Mucosa of rectum (tissue), 2 donors: ENCODE measurements around the gene STON2.

Experiments
- H3K27ac ChIP-seq, 2 donors: one replicate each; pipeline ENCODE4 v1.7.0; 2013; ENCODE audit warnings: inconsistent platforms in 2 of 2, low read depth in 2 of 2, low read length in 2 of 2
- H3K27me3 ChIP-seq, 2 donors: one replicate each; pipeline ENCODE4 v1.7.0; 2013; ENCODE audit warnings: low read length in 2 of 2; ENCODE audit not compliant: control insufficient read depth in 2 of 2, insufficient read depth in 2 of 2
- H3K36me3 ChIP-seq, 2 donors: one replicate each; pipeline ENCODE4 v1.7.0; 2013; ENCODE audit warnings: low read length in 2 of 2; ENCODE audit not compliant: control insufficient read depth in 2 of 2, insufficient read depth in 2 of 2
- H3K4me1 ChIP-seq, 2 donors: one replicate each; pipeline ENCODE4 v1.7.0; 2013; ENCODE audit warnings: low read length in 2 of 2, mild to moderate bottlenecking in 1 of 2; ENCODE audit not compliant: control insufficient read depth in 2 of 2, insufficient read depth in 2 of 2
- H3K4me3 ChIP-seq, 2 donors: one replicate each; pipeline ENCODE4 v1.7.0; 2013; ENCODE audit warnings: low read length in 2 of 2
- H3K9ac ChIP-seq, 2 donors: one replicate each; pipeline ENCODE4 v1.7.0; 2013; ENCODE audit warnings: low read length in 2 of 2, low read depth in 1 of 2, mild to moderate bottlenecking in 1 of 2
- H3K9me3 ChIP-seq, 2 donors: one replicate each; pipeline ENCODE4 v1.7.0; 2013; ENCODE audit warnings: low read length in 2 of 2; ENCODE audit not compliant: control insufficient read depth in 2 of 2
- donor health status: healthy.
- donor health status: Normal muscosa, but diverticular disease.

The STON2 gene

DNA sequence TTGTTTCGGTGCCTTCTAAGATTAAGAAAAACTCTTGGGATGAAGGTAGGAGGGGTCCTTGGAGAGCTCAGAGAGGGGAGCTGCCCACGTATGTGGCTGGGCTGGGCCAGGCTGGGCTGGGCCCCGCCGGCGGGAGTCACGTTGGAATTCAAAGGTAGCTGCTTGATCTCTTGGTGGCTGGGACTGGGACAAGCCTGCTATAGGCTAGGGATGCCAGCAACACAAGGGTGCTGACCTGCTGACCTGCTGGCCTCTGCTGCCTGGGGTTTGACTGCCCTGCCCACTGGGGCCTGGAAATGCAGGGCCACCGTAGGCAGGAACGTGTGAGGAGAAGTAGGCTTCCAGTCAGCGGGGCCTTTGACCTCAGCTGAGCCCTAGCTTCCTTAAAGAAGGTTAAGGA, 126.6 kb downstream of the STON2 start:
- H3K36me3 ChIP-seq, result peaks cover 6 to 9% of the 10 kb centered on the region in 2 donors
- no peaks in the 10 kb centered on the region for H3K27me3 ChIP-seq
- H3K4me3 ChIP-seq, result no peak overlapping the region
- H3K9ac ChIP-seq, result no peak overlapping the region
- no peaks in the 10 kb centered on the region for H3K9me3 ChIP-seq
- no peak overlapping the region for H3K27ac ChIP-seq
- H3K4me1 ChIP-seq, result no peaks in the 10 kb centered on the region

DNA sequence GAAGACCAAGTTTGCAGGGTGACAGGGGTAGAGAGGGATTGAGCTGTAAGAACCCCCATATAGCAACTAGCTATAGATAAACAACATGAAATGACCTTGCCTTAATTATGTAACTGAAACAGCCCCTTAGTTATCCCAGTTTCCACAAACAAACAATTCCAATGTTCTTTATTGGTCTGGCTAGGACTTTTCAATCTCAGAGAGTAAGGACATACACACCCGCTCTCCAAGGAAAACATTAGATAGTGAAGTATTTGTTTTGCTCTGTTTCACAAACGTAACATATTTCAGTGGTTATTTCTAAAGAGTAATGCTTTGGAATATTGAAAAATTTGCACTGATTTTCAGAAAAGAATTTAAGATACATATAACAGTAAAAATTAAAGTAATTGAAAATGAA, 127.8 kb downstream of the STON2 start:
- no peak overlapping the region for H3K9ac ChIP-seq
- H3K4me3 ChIP-seq, result no peak overlapping the region
- no peaks in the 10 kb centered on the region for H3K9me3 ChIP-seq
- peaks cover 3 to 4% of the 10 kb centered on the region in 2 donors for H3K36me3 ChIP-seq
- H3K27me3 ChIP-seq, result no peaks in the 10 kb centered on the region
- no peaks in the 10 kb centered on the region for H3K4me1 ChIP-seq
- H3K27ac ChIP-seq, result no peak overlapping the region

DNA sequence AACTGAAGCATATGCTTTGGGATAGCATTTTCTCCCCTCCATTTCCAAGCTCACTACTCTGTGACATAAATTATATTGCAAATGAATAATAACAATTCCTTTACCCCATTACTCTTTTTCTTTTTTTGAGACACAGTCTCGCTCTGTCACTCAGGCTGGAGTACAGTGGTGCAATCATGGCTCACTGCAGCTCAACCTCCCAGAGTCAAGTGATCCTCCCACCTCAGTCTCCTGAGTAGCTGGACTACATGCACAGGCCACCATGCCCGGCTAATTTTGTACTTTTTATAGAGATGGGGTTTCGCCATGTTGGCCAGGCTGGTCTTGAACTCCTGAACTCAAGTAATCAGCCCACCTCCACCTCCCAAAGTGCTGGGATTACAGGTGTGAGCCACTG, 130.1 kb downstream of the STON2 start:
- no peaks in the 10 kb centered on the region for H3K27me3 ChIP-seq
- H3K4me3 ChIP-seq, result no peak overlapping the region
- H3K27ac ChIP-seq, result no peak overlapping the region
- no peaks in the 10 kb centered on the region for H3K4me1 ChIP-seq
- H3K9me3 ChIP-seq, result no peaks in the 10 kb centered on the region
- H3K9ac ChIP-seq, result no peak overlapping the region
- H3K36me3 ChIP-seq, result no peaks in the 10 kb centered on the region

DNA sequence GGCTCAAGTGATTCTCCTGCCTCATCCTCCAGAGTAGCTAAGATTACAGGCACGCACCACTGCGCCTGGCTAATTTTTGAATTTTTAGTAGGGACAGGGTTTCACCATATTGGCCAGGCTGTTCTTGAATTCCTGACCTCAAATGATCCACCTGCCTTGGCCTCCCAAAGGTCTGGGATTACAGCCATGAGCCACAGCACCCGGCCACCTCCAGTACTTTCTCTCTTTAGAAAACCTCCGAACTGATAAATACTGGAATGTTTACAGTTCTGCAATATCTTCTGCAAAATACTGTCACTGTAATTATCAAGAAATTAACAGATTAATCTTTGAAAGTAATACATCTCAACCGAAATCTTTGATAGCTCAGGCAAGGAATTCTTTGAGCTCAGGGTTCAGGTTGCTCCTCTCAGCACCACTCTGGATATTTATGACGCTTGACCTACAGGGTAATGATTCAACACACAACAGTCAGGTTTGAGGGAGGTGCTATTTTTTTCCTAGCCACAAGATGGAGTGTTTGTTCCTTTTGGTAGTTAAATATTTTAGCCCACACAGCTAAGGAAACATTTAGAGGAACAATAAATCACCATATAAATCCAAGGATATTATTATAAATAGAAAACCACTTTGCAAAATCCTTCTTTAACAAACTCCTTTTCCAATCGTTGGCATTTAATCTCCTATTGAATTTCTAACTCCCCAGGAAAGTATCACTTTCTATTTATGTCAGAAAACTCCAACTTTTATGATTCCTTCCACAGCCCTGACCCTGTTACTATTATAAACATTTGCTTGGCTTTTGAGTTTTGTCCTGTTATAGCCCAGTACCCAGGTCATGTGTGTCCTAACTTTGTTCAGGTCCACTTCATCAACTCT, 130.8 kb downstream of the STON2 start:
- Histone ChIP-seq H3K9ac (no peak overlapping the region), H3K27ac (no peak overlapping the region), H3K4me3 (no peak overlapping the region), H3K36me3 (no peaks in the 10 kb centered on the region), H3K9me3 (no peaks in the 10 kb centered on the region), H3K27me3 (no peaks in the 10 kb centered on the region), H3K4me1 (no peaks in the 10 kb centered on the region)

DNA sequence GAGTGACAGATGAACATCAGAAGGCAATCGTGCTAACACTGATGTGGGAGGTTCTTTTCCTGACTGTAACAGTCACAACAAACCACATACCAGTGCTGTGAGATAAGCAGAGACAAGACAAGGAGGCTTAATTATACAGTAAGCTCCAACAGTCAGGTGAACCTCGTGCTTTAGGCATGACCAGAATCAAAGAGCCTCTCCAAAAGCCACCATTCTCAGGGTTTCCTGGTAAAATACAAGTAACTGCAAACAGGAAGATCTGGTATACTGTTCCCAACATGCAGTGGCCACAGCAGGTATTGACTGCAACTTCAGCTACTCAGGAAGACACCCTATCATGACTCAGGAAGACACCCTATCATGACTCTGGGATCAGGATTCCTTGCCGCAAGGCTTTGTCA, 132.1 kb downstream of the STON2 start:
- H3K4me1 ChIP-seq, result no peaks in the 10 kb centered on the region
- H3K9ac ChIP-seq, result no peak overlapping the region
- no peaks in the 10 kb centered on the region for H3K27me3 ChIP-seq
- H3K4me3 ChIP-seq, result no peak overlapping the region
- H3K27ac ChIP-seq, result no peak overlapping the region
- H3K9me3 ChIP-seq, result no peaks in the 10 kb centered on the region
- no peaks in the 10 kb centered on the region for H3K36me3 ChIP-seq

DNA sequence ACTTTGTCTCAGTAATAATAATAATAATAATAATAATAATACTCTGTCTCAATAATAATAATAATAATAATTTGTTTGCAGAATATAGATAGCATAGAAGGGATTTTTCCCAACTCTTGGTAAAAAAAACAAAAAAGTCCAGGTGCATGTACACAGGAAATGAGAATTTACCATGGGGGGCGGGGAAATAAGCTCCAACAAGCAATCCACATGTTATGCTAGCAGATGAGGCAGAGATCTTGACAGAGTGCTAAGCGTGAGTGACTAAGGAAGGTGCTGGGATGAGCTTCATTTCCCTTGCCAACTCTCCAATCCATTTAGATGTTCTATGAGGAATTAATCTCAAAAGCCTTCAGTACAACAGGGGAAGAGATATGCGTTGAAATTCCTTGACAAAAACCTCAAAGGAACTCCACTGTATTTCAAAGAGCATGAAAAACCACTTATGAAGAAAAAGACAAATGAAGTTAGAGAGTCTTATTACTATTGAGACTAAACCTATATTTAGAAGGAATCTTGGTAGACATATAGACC, 134.4 kb downstream of the STON2 start:
- H3K27ac ChIP-seq, result no peak overlapping the region
- H3K4me1 ChIP-seq, result no peaks in the 10 kb centered on the region
- no peaks in the 10 kb centered on the region for H3K27me3 ChIP-seq
- H3K9me3 ChIP-seq, result no peaks in the 10 kb centered on the region
- no peaks in the 10 kb centered on the region for H3K36me3 ChIP-seq
- H3K4me3 ChIP-seq, result no peak overlapping the region
- no peak overlapping the region for H3K9ac ChIP-seq

DNA sequence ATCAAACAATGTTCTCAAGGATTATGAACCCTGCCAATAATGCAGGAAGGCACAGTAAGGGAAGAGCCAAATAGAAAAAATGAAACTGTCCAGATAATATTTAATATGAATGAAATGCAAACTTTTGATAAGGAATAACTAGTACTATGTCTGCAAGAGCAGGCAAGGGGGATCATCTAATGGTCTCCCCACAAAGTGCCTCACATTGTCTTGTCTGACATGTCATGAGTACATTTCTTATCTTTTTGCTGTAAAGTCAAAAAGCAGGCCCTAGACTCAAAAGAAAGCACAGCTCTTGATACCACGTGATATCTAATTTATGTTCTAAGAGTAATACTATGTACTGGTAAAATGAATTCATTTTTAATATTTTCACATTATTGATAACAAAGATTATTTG, 135.5 kb downstream of the STON2 start:
- Histone ChIP-seq H3K9me3 (no peaks in the 10 kb centered on the region), H3K4me1 (no peaks in the 10 kb centered on the region), H3K9ac (no peak overlapping the region), H3K4me3 (no peak overlapping the region), H3K27me3 (no peaks in the 10 kb centered on the region), H3K36me3 (peaks cover 0 to 2% of the 10 kb centered on the region in 2 donors), H3K27ac (no peak overlapping the region)

DNA sequence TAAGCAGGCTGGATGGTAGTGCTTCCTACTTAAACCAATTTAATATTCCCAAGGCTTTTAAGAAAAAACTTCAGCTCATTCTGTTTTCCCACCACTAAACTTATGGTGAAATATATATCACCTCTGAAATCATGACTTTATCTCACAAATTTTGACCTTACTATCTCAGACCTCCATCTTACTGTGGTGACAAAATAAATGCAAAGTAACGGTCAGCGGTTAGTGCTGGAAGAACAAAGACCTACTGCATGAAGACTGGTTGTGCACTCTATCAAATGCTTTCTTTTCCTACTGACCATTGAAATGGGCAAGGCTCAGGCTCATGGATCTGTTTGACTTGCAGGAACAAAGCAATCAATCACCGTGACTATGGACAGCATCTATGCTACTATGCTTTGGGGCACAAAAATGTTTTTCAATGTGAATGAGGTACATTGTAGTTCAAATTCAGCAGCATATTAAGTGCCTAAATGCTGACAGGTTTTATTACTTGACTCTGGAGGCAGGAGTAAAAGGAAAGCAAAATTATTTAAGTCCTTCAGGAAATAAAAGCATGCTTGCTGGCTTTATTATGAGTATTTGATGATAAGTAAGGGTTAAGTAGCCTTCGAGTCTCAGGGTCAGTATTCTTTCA, 136.2 kb downstream of the STON2 start:
- no peaks in the 10 kb centered on the region for H3K27me3 ChIP-seq
- H3K27ac ChIP-seq, result no peak overlapping the region
- peaks cover 0 to 4% of the 10 kb centered on the region in 2 donors for H3K36me3 ChIP-seq
- H3K9ac ChIP-seq, result no peak overlapping the region
- no peaks in the 10 kb centered on the region for H3K4me1 ChIP-seq
- no peak overlapping the region for H3K4me3 ChIP-seq
- H3K9me3 ChIP-seq, result no peaks in the 10 kb centered on the region

DNA sequence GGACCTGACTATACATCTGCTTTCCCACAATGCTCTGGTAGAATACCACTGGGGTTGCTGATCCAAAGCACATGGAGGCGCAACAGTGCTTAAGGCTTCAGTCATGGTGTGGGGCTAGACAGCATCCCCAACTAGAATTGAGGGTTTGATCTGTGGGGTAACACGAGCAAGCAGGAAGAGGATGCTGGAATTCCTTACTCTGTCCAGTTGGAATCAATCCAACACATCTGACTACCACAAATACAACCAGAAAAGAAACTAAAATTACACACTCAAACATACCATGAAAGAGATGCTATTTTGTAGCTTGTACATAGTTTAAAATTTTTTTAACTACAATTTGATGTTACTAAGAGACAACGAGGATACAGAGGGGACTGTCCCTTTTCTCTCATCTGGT, 138.9 kb downstream of the STON2 start:
- H3K36me3 ChIP-seq, result peaks cover 0 to 4% of the 10 kb centered on the region in 2 donors
- H3K27ac ChIP-seq, result no peak overlapping the region
- no peaks in the 10 kb centered on the region for H3K27me3 ChIP-seq
- H3K4me1 ChIP-seq, result no peaks in the 10 kb centered on the region
- H3K9ac ChIP-seq, result no peak overlapping the region
- no peaks in the 10 kb centered on the region for H3K9me3 ChIP-seq
- H3K4me3 ChIP-seq, result no peak overlapping the region

DNA sequence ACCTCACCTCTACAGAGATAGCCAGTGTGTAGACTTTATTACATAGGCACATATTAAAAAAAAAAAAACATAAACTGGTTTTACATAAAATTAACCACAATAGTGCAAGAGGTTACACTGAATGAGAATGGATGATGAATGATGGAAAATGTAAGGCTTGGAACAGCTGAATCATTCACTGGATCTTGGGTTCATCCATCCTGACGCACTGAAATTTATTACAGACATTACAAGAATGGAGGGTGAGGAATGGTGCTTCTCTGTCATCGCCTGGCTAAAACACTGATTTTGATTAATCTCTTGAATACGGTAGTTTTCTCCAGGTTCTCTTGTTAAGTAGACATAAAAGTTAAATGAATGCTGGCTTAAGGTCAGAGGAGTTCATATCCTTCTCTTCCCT, 139.4 kb downstream of the STON2 start:
- no peak overlapping the region for H3K9ac ChIP-seq
- no peaks in the 10 kb centered on the region for H3K27me3 ChIP-seq
- no peaks in the 10 kb centered on the region for H3K4me1 ChIP-seq
- no peak overlapping the region for H3K4me3 ChIP-seq
- no peak overlapping the region for H3K27ac ChIP-seq
- peaks cover 0 to 4% of the 10 kb centered on the region in 2 donors for H3K36me3 ChIP-seq
- no peaks in the 10 kb centered on the region for H3K9me3 ChIP-seq
